Measurements from ENCODE around the gene RAG2.

DNA sequence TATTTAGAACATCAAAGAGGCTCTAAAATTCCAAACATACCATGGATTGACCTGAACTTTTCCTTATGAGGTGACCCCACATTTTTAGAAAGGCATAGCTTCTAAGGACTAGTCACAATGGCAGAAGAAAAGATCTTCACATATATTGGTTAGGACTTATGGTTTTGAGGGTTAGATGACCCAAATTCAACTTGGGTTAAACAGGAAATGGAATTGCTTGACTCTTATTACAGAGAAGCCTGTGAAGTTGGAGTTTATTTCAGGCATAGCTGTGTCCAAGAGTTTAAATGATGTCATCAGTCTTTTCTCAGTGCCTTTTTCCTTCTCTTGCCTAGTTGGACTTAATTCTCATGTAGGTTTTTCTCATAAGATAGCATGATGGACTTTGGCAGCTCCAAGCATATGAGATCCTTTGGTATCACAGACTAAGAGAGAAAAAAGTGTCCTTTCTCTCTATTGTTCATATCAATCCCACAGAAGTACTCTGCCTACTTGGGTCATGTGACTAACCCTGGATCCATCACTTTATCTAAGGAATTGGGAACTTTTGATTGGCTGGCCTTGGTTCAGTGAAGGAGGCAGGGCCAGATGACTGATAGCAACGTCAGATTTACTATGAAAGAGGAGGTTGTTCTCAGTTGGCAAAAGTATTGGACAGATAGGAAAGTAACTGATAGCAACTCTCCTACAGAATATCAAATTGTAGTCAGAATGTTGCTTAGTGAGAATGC, 47.5 kb downstream of the RAG2 start:
- TF ChIP-seq ZNF114 (tag by site-specific recombination; IDR thresholded peaks at IDR 0.05) = no peak
- TF ChIP-seq, protein P1, sequence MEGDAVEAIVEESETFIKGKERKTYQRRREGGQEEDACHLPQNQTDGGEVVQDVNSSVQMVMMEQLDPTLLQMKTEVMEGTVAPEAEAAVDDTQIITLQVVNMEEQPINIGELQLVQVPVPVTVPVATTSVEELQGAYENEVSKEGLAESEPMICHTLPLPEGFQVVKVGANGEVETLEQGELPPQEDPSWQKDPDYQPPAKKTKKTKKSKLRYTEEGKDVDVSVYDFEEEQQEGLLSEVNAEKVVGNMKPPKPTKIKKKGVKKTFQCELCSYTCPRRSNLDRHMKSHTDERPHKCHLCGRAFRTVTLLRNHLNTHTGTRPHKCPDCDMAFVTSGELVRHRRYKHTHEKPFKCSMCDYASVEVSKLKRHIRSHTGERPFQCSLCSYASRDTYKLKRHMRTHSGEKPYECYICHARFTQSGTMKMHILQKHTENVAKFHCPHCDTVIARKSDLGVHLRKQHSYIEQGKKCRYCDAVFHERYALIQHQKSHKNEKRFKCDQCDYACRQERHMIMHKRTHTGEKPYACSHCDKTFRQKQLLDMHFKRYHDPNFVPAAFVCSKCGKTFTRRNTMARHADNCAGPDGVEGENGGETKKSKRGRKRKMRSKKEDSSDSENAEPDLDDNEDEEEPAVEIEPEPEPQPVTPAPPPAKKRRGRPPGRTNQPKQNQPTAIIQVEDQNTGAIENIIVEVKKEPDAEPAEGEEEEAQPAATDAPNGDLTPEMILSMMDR (tag by site-specific recombination; IDR thresholded peaks at IDR 0.05) = no peak
